Chondrocyte (in vitro differentiated cells): ENCODE measurements around the gene IFNK. TPM values are rescaled to one million over a fixed set of nuclear protein-coding genes. Genes with fewer than 3 reads are reported as not detected.

Experiments used
- DNase-seq: peaks from one replicate; pipeline ENCODE4 v3.0.0; 2021; ENCODE audit warnings: mixed read lengths, low spot score
- H3K27ac Mint-ChIP-seq: one replicate; pipeline ENCODE4 v1.8.0; 2021; ENCODE audit warnings: mild to moderate bottlenecking, moderate library complexity, mixed read lengths; ENCODE audit not compliant: unreplicated experiment
- H3K27me3 Mint-ChIP-seq: 2 replicates; pipeline ENCODE4 v1.8.0; 2021; ENCODE audit warnings: low read depth, mixed read lengths
- H3K36me3 Mint-ChIP-seq: 2 replicates; pipeline ENCODE4 v1.8.0; 2021; ENCODE audit warnings: low read depth, mixed read lengths
- H3K4me1 Mint-ChIP-seq: 2 replicates; pipeline ENCODE4 v1.8.0; 2021; ENCODE audit warnings: low read depth, mild to moderate bottlenecking, mixed read lengths
- H3K4me3 Mint-ChIP-seq: one replicate; pipeline ENCODE4 v1.8.0; 2021; ENCODE audit warnings: mild to moderate bottlenecking, moderate library complexity, mixed read lengths; ENCODE audit not compliant: unreplicated experiment
- H3K9me3 Mint-ChIP-seq: 2 replicates; pipeline ENCODE4 v1.8.0; 2021; ENCODE audit warnings: low read depth, mixed read lengths
- total RNA-seq: library from RNA; stranded (reverse); gene quantifications from 3 replicates; pipeline ENCODE4 v1.2.1, GENCODE V29; 2021
- TF ChIP-seq, protein P1 (sequence below): fragments of 200-600 bp; sonication (generic); IDR thresholded peaks from 2 replicates; pipeline ENCODE4 v1.5.0; 2021; ENCODE audit warnings: antibody characterized with exemption, mild to moderate bottlenecking, moderate library complexity

The IFNK gene
- total RNA-seq, 1 donor from 2014 or later = not detected

- DNase-seq = no peak
- H3K9me3 Mint-ChIP-seq = no peaks in the 10 kb centered on the region
- no peaks in the 10 kb centered on the region for H3K27me3 Mint-ChIP-seq
- H3K27ac Mint-ChIP-seq = no peak overlapping the region
- H3K4me1 Mint-ChIP-seq = no peaks in the 10 kb centered on the region
- TF ChIP-seq, protein P1, sequence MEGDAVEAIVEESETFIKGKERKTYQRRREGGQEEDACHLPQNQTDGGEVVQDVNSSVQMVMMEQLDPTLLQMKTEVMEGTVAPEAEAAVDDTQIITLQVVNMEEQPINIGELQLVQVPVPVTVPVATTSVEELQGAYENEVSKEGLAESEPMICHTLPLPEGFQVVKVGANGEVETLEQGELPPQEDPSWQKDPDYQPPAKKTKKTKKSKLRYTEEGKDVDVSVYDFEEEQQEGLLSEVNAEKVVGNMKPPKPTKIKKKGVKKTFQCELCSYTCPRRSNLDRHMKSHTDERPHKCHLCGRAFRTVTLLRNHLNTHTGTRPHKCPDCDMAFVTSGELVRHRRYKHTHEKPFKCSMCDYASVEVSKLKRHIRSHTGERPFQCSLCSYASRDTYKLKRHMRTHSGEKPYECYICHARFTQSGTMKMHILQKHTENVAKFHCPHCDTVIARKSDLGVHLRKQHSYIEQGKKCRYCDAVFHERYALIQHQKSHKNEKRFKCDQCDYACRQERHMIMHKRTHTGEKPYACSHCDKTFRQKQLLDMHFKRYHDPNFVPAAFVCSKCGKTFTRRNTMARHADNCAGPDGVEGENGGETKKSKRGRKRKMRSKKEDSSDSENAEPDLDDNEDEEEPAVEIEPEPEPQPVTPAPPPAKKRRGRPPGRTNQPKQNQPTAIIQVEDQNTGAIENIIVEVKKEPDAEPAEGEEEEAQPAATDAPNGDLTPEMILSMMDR = no peak
- peaks cover 11% of the 10 kb centered on the region for H3K36me3 Mint-ChIP-seq
- no peak overlapping the region for H3K4me3 Mint-ChIP-seq
These were observed 32.4 kb downstream of the IFNK start for GRCh38 chr9:27556470-27556869.

- Mint-ChIP-seq H3K27ac (no peak overlapping the region), H3K4me3 (no peak overlapping the region), H3K9me3 (no peaks in the 10 kb centered on the region), H3K27me3 (no peaks in the 10 kb centered on the region), H3K36me3 (peaks cover 12% of the 10 kb centered on the region), H3K4me1 (no peaks in the 10 kb centered on the region)
- DNase-seq = no peak
- TF ChIP-seq, protein P1 = no peak
These were observed 34.2 kb downstream of the IFNK start for GRCh38 chr9:27558307-27558706.

GRCh38 chr9:27560457-27560856 lies 36.4 kb downstream of the IFNK start:
- TF ChIP-seq, protein P1 = no peak
- DNase-seq = no peak
- H3K27ac Mint-ChIP-seq = no peak overlapping the region
- H3K27me3 Mint-ChIP-seq = no peaks in the 10 kb centered on the region
- peaks cover 3% of the 10 kb centered on the region for H3K36me3 Mint-ChIP-seq
- H3K4me3 Mint-ChIP-seq = no peak overlapping the region
- no peaks in the 10 kb centered on the region for H3K4me1 Mint-ChIP-seq
- no peaks in the 10 kb centered on the region for H3K9me3 Mint-ChIP-seq

- no peaks in the 10 kb centered on the region for H3K4me1 Mint-ChIP-seq
- H3K27ac Mint-ChIP-seq = no peak overlapping the region
- H3K9me3 Mint-ChIP-seq = no peaks in the 10 kb centered on the region
- no peak overlapping the region for H3K4me3 Mint-ChIP-seq
- no peak for DNase-seq
- H3K36me3 Mint-ChIP-seq = peaks cover 3% of the 10 kb centered on the region
- TF ChIP-seq, protein P1 = no peak
- H3K27me3 Mint-ChIP-seq = no peaks in the 10 kb centered on the region
These were observed 37.6 kb downstream of the IFNK start for GRCh38 chr9:27561685-27562084.

DNA sequence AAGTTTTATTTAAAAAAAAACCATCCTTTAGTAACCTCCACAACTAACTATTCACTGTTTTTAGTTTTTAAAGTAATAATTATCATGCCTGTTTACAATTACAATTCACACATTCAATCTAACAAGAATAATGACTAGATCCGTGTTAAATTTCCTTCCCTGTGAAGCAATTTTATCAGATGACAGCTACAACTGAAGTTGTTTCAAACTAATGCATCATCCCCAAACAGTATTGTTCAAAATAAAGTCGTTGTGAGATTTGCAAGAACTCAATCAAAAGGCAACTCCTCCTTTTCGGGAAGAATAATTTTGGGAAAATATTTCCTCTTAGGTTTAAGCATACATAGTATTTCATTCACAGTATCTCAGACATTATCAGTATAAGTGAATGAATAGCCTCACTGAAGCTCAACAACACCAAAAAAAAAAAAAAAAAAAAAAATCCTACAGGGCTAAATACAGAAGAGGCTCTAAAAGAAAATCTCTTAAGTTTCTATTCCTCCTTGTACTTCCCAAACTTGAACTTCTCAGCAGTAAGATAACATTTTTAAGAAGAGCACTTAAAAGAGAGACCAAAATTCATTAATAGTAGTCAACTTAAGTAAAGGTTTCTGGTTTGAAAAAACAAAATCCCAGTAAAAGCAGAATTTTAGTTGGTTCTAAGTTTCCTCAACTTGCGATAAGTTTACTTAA lies 39.8 kb downstream of the IFNK start:
- H3K4me1 Mint-ChIP-seq = no peaks in the 10 kb centered on the region
- H3K4me3 Mint-ChIP-seq = no peak overlapping the region
- DNase-seq = no peak
- peaks cover 3% of the 10 kb centered on the region for H3K36me3 Mint-ChIP-seq
- no peaks in the 10 kb centered on the region for H3K27me3 Mint-ChIP-seq
- TF ChIP-seq, protein P1 = no peak
- H3K27ac Mint-ChIP-seq = no peak overlapping the region
- H3K9me3 Mint-ChIP-seq = no peaks in the 10 kb centered on the region
